HCT116 (cell line): ENCODE results near the gene NDUFS1. TPM values are rescaled to one million over a fixed set of nuclear protein-coding genes. Genes with fewer than 3 reads are reported as not detected.

Source experiments
- ATAC-seq: fragments of 200-7000 bp; cut with Tn5 transposase; 2 replicates; pipeline ENCODE4 v1.9.1; 2020; ENCODE audit warnings: mild to moderate bottlenecking, moderate library complexity
- BruUV-seq: library from RNA; stranded (reverse); fragments of 400-500 nt; replicated peaks from 2 replicates; lab custom pipeline; 2021; lab: Mats Ljungman, UMichigan
- CTCF ChIA-PET: fragments of 300-600 bp; sonication (Branson Sonifier 250); formaldehyde crosslinking; loops from one replicate; lab custom pipeline; 2021; ENCODE audit warnings: antibody characterized with exemption; lab: Charles Lee
- POLR2A ChIA-PET: fragments of 300-600, 350-600 bp; sonication (Branson Sonifier 250); formaldehyde crosslinking; loops from one replicate; lab custom pipeline; 2021; ENCODE audit warnings: antibody characterized with exemption; lab: Charles Lee
- RAD21 ChIA-PET, 2 experiments: fragments of 300-600 bp; sonication (Branson Sonifier 250); formaldehyde crosslinking; loops; one replicate each; lab custom pipeline; 2023; ENCODE audit warnings: low total read pairs in 2 of 2; ENCODE audit not compliant: uncharacterized antibody in 2 of 2, unreplicated experiment in 2 of 2, low non-redundant PET in 1 of 2; lab: Charles Lee
- DNase-seq: peaks from one replicate; pipeline ENCODE4 v3.0.0-alpha.2; 2010; ENCODE audit warnings: low read depth, low spot score
- H2AFZ ChIP-seq: fragments of 200-600 bp; shearing (Covaris generic), sonication (generic); 2 replicates; pipeline ENCODE4 v1.6.1; 2017; ENCODE audit warnings: low read depth, mixed run types, mixed read lengths, antibody characterized with exemption, low read length; ENCODE audit not compliant: poor library complexity, severe bottlenecking
- H3K27ac ChIP-seq: 2 replicates; pipeline ENCODE4 v1.5.1; 2012; ENCODE audit warnings: low read depth, low read length
- H3K27me3 ChIP-seq: fragments of 200-600 bp; sonication (generic); 2 replicates; pipeline ENCODE4 v1.6.1; 2016; ENCODE audit warnings: mixed run types, low read length, mixed read lengths; ENCODE audit not compliant: insufficient read depth
- H3K36me3 ChIP-seq, 2 experiments: fragments of 200-500 bp in 1 of 2; fragments of 200-600 bp in 1 of 2; sonication (Bioruptor generic) in 1 of 2; sonication (generic) in 1 of 2; 2 replicates each; pipeline versions ENCODE4 v1.5.1 to v1.6.1; 2014 to 2016; ENCODE audit warnings: low read length in 2 of 2, inconsistent platforms in 1 of 2, mixed read lengths in 1 of 2, mixed run types in 1 of 2; ENCODE audit not compliant: insufficient read depth in 2 of 2, control insufficient read depth in 1 of 2
- H3K4me1 ChIP-seq, 2 experiments: fragments of 200-600 bp in 1 of 2; sonication (generic) in 1 of 2; 2 replicates each; pipeline versions ENCODE4 v1.5.1 to v1.6.1; 2012 to 2017; ENCODE audit warnings: low read length in 2 of 2, inconsistent platforms in 1 of 2, mild to moderate bottlenecking in 1 of 2, mixed read lengths in 1 of 2, mixed run types in 1 of 2, moderate library complexity in 1 of 2; ENCODE audit not compliant: insufficient read depth in 2 of 2, control insufficient read depth in 1 of 2
- H3K4me2 ChIP-seq: fragments of 200-600 bp; sonication (generic); 2 replicates; pipeline ENCODE4 v1.6.1; 2017; ENCODE audit warnings: mixed run types, low read length, mixed read lengths
- H3K4me3 ChIP-seq, 2 experiments: fragments of 200-600 bp in 1 of 2; sonication (generic) in 1 of 2; replicated peaks in 1 of 2; 2 replicates each; pipeline ENCODE4 v1.5.1; 2011 to 2016; ENCODE audit warnings: low read length in 2 of 2, control low read depth in 1 of 2, low read depth in 1 of 2, mild to moderate bottlenecking in 1 of 2, mixed read lengths in 1 of 2, mixed run types in 1 of 2
- H3K79me2 ChIP-seq: fragments of 200-600 bp; sonication (generic); 2 replicates; pipeline ENCODE4 v1.6.1; 2017; ENCODE audit warnings: mild to moderate bottlenecking, mixed run types, low read length, moderate library complexity, mixed read lengths; ENCODE audit not compliant: insufficient read depth
- H3K9ac ChIP-seq: fragments of 200-600 bp; sonication (generic); 2 replicates; pipeline ENCODE4 v1.6.1; 2016; ENCODE audit warnings: low read length, mixed read lengths
- H3K9me2 ChIP-seq: fragments of 200-600 bp; sonication (generic), shearing (Covaris generic); 2 replicates; pipeline ENCODE4 v1.6.1; 2017; ENCODE audit warnings: mixed run types, mild to moderate bottlenecking, moderate library complexity; ENCODE audit not compliant: insufficient read depth
- H3K9me3 ChIP-seq, 2 experiments: fragments of 200-500 bp in 1 of 2; fragments of 200-600 bp in 1 of 2; sonication (Bioruptor generic) in 1 of 2; sonication (generic) in 1 of 2; 2 replicates each; pipeline ENCODE4 v1.6.1; 2014 to 2017; ENCODE audit warnings: low read length in 2 of 2, mixed read lengths in 2 of 2, inconsistent platforms in 1 of 2, low read depth in 1 of 2, mild to moderate bottlenecking in 1 of 2, mixed run types in 1 of 2, moderate library complexity in 1 of 2; ENCODE audit not compliant: control insufficient read depth in 1 of 2, insufficient read depth in 1 of 2
- H4K20me1 ChIP-seq: fragments of 200-600 bp; sonication (generic), shearing (Covaris generic); 2 replicates; pipeline ENCODE4 v1.6.1; 2017; ENCODE audit warnings: mixed run types, mild to moderate bottlenecking, moderate library complexity; ENCODE audit not compliant: insufficient read depth
- CBX3 ChIP-seq: IDR thresholded peaks from 2 replicates; pipeline ENCODE4 v1.6.1; 2012; ENCODE audit warnings: low read depth
- CTCF ChIP-seq, 3 experiments: fragments of 200-600 bp in 1 of 3; sonication (generic) in 1 of 3; IDR thresholded peaks in 2 of 3; conservative IDR thresholded peaks in 1 of 3; 2 replicates each; pipeline ENCODE4 v1.5.1; 2012 to 2017; ENCODE audit warnings: low read depth in 2 of 3, low read length in 2 of 3, antibody characterized with exemption in 1 of 3, borderline replicate concordance in 1 of 3, control low read depth in 1 of 3, mild to moderate bottlenecking in 1 of 3, mixed read lengths in 1 of 3, mixed run types in 1 of 3, moderate library complexity in 1 of 3; ENCODE audit not compliant: insufficient read depth in 1 of 3
- EZH2 ChIP-seq: fragments of 200-600 bp; sonication (generic); IDR thresholded peaks from 2 replicates; pipeline ENCODE4 v1.6.1; 2017; ENCODE audit warnings: antibody characterized with exemption, mixed run types
- EZH2phosphoT487 ChIP-seq: fragments of 200-600 bp; IDR thresholded peaks from 2 replicates; pipeline ENCODE4 v1.6.1; 2018; ENCODE audit warnings: antibody characterized with exemption, borderline replicate concordance
- POLR2AphosphoS5 ChIP-seq: IDR thresholded peaks from 2 replicates; pipeline ENCODE4 v1.6.1; 2011; ENCODE audit warnings: mild to moderate bottlenecking, low read depth, low read length, moderate library complexity
- REST ChIP-seq: IDR thresholded peaks from 2 replicates; pipeline ENCODE4 v1.6.1; 2012; ENCODE audit warnings: low read depth
- SP1 ChIP-seq: IDR thresholded peaks from 2 replicates; pipeline ENCODE4 v1.6.1; 2012; ENCODE audit warnings: low read depth
- SRF ChIP-seq: IDR thresholded peaks from 2 replicates; pipeline ENCODE4 v1.6.1; 2012; ENCODE audit warnings: low read depth
- TCF7L2 ChIP-seq: IDR thresholded peaks from 2 replicates; pipeline ENCODE4 v1.7.0; 2011; ENCODE audit warnings: borderline replicate concordance, inconsistent platforms; ENCODE audit not compliant: insufficient read depth, insufficient read length; ENCODE audit errors: extremely low read depth
- YY1 ChIP-seq: IDR thresholded peaks from 2 replicates; pipeline ENCODE4 v1.6.1; 2011; ENCODE audit warnings: low read length, low read depth, moderate library complexity, mild to moderate bottlenecking; ENCODE audit not compliant: insufficient replicate concordance; ENCODE audit errors: extremely low read depth
- ZBTB33 ChIP-seq: IDR thresholded peaks from 2 replicates; pipeline ENCODE4 v1.6.1; 2011; ENCODE audit warnings: mild to moderate bottlenecking, low read length, moderate library complexity; ENCODE audit not compliant: insufficient replicate concordance; ENCODE audit errors: extremely low read depth
- intact Hi-C: fragments of 100-400 bp; cut with micrococcal nuclease; formaldehyde crosslinking; loops from 2 replicates; pipeline ENCODE4 v1.10.0; 2022
- total RNA-seq: library from RNA; stranded (reverse); gene quantifications from one replicate; pipeline ENCODE4 v1.2.1, GENCODE V29; 2021; ENCODE audit not compliant: unreplicated experiment

The NDUFS1 gene
- total RNA-seq, 1 experiment from 2014 or later: 86.6 TPM

GRCh38 chr2:206159346-206160124 is at the start of gene NDUFS1, which contains the start of gene EEF1B2 (continued):
- peak; percentile 84 for TF ChIP-seq ZBTB33
- TF ChIP-seq CTCF (IDR thresholded peaks at IDR 0.05 in 2 of 3, conservative IDR thresholded peaks at IDR 0.05 in 1 of 3; ENCODE audit: borderline replicate concordance in 1 of 3, insufficient read depth in 1 of 3, low read depth in 2 of 3, low read length in 2 of 3): no peak
- peak; percentile 79 for TF ChIP-seq SP1
- TF ChIP-seq, all 23 proteins: peak for 12

GRCh38 chr2:206208900-206209299 is 49.7 kb upstream of the NDUFS1 start:
- ATAC-seq (no peak), DNase-seq (no peak)
- no peak overlapping the region for H3K4me3 ChIP-seq
- no peaks in the 10 kb centered on the region for H3K9me2 ChIP-seq
- H3K27me3 ChIP-seq: no peaks in the 10 kb centered on the region
- H3K9ac ChIP-seq: no peak overlapping the region
- ChIA-PET POLR2A (no interaction called here), CTCF (no interaction called here), RAD21 (no interaction called here)
- no peaks in the 10 kb centered on the region for H4K20me1 ChIP-seq
- H3K4me1 ChIP-seq: peaks cover 0 to 12% of the 10 kb centered on the region in 2 experiments; a peak in 2 of 4 replicates
- no peaks in the 10 kb centered on the region for H3K9me3 ChIP-seq
- no TSS peak for BruUV-seq
- H2AFZ ChIP-seq: peak overlapping the region; percentile 26
- no peaks in the 10 kb centered on the region for H3K79me2 ChIP-seq
- no peak overlapping the region for H3K27ac ChIP-seq
- intact Hi-C loops: no loop called here
- no peaks in the 10 kb centered on the region for H3K36me3 ChIP-seq
- H3K4me2 ChIP-seq: no peak overlapping the region
- TF ChIP-seq EZH2 (no peak), SP1 (no peak), EZH2phosphoT487 (no peak), TCF7L2 (no peak), SRF (no peak), ZBTB33 (no peak), YY1 (no peak), POLR2AphosphoS5 (no peak), REST (no peak), CBX3 (no peak)
